DND-41 (cell line): Measurements from ENCODE around the gene SLC30A2.

Source experiments
- ATAC-seq: fragments of 200-7000 bp; cut with Tn5 transposase; 3 replicates; pipeline ENCODE4 v1.9.1; 2021; ENCODE audit warnings: low read depth; ENCODE audit not compliant: insufficient read depth
- DNase-seq: peaks from one replicate; pipeline ENCODE4 v3.0.0-alpha.2; 2020
- H2AFZ ChIP-seq: 2 replicates; pipeline ENCODE4 v1.6.0; 2012; ENCODE audit warnings: low read depth, low read length
- H3K27ac ChIP-seq: 2 replicates; pipeline ENCODE4 v1.5.1; 2012; ENCODE audit warnings: low read length, inconsistent platforms
- H3K27me3 ChIP-seq: fragments of 200-600 bp; sonication (generic); 2 replicates; pipeline ENCODE4 v1.6.0; 2012; ENCODE audit warnings: low read length, mild to moderate bottlenecking, inconsistent platforms; ENCODE audit not compliant: insufficient read depth, poor library complexity
- H3K36me3 ChIP-seq: 2 replicates; pipeline ENCODE4 v1.5.1; 2012; ENCODE audit warnings: low read length, inconsistent platforms; ENCODE audit not compliant: insufficient read depth
- H3K4me1 ChIP-seq: 2 replicates; pipeline ENCODE4 v1.5.1; 2012; ENCODE audit warnings: mild to moderate bottlenecking, low read length; ENCODE audit not compliant: insufficient read depth
- H3K4me2 ChIP-seq: 2 replicates; pipeline ENCODE4 v1.6.0; 2012; ENCODE audit warnings: mild to moderate bottlenecking, moderate library complexity, low read length, inconsistent platforms; ENCODE audit not compliant: insufficient read depth
- H3K4me3 ChIP-seq, 2 experiments: fragments of 200-600 bp in 1 of 2; shearing (Covaris generic) in 1 of 2; 2 replicates each; pipeline ENCODE4 v1.5.1; 2012 to 2016; ENCODE audit warnings: inconsistent platforms in 2 of 2, low read length in 2 of 2, mild to moderate bottlenecking in 2 of 2, low read depth in 1 of 2, moderate library complexity in 1 of 2
- H3K79me2 ChIP-seq: 2 replicates; pipeline ENCODE4 v1.6.0; 2012; ENCODE audit warnings: low read length, inconsistent platforms; ENCODE audit not compliant: insufficient read depth
- H3K9ac ChIP-seq: 2 replicates; pipeline ENCODE4 v1.6.0; 2012; ENCODE audit warnings: low read depth, mild to moderate bottlenecking, inconsistent platforms, low read length, moderate library complexity
- H3K9me3 ChIP-seq: 2 replicates; pipeline ENCODE4 v1.5.1; 2012; ENCODE audit warnings: low read length, moderate library complexity, mild to moderate bottlenecking, inconsistent platforms; ENCODE audit not compliant: insufficient read depth, severe bottlenecking
- H4K20me1 ChIP-seq: 2 replicates; pipeline ENCODE4 v1.6.0; 2012; ENCODE audit warnings: low read length; ENCODE audit not compliant: insufficient read depth
- CTCF ChIP-seq: IDR thresholded peaks from 2 replicates; pipeline ENCODE4 v1.5.1; 2012; ENCODE audit warnings: borderline replicate concordance, low read length, moderate library complexity, mild to moderate bottlenecking; ENCODE audit not compliant: poor library complexity, severe bottlenecking; ENCODE audit errors: extremely low read depth
- EZH2 ChIP-seq: IDR thresholded peaks from 3 replicates; pipeline ENCODE4 v1.6.1; 2012; ENCODE audit warnings: borderline replicate concordance, low read depth, mild to moderate bottlenecking, moderate library complexity, low read length, inconsistent platforms; ENCODE audit not compliant: severe bottlenecking

The SLC30A2 gene

GRCh38 chr1:26015358-26015757, 30.6 kb downstream of the SLC30A2 start:
- H4K20me1 ChIP-seq: no peaks in the 10 kb centered on the region
- no peak for TF ChIP-seq EZH2
- no peak for TF ChIP-seq CTCF
- H3K4me1 ChIP-seq: no peaks in the 10 kb centered on the region
- H3K4me2 ChIP-seq: no peak overlapping the region
- no peaks in the 10 kb centered on the region for H3K9me3 ChIP-seq
- H2AFZ ChIP-seq: no peak overlapping the region
- no peak overlapping the region for H3K27ac ChIP-seq
- no peak for ATAC-seq
- no peaks in the 10 kb centered on the region for H3K36me3 ChIP-seq
- no peak overlapping the region for H3K9ac ChIP-seq
- DNase-seq: no peak
- peaks cover 4% of the 10 kb centered on the region for H3K27me3 ChIP-seq
- no peaks in the 10 kb centered on the region for H3K79me2 ChIP-seq
- no peak overlapping the region for H3K4me3 ChIP-seq

GRCh38 chr1:26014179-26014578, 31.7 kb downstream of the SLC30A2 start:
- no peak overlapping the region for H3K4me2 ChIP-seq
- no peaks in the 10 kb centered on the region for H3K79me2 ChIP-seq
- DNase-seq (no peak), ATAC-seq (no peak)
- no peaks in the 10 kb centered on the region for H3K9me3 ChIP-seq
- TF ChIP-seq EZH2 (no peak), CTCF (no peak)
- no peaks in the 10 kb centered on the region for H3K36me3 ChIP-seq
- H3K27me3 ChIP-seq: peaks cover 4% of the 10 kb centered on the region
- H3K27ac ChIP-seq: no peak overlapping the region
- H3K4me3 ChIP-seq: no peak overlapping the region
- H3K4me1 ChIP-seq: no peaks in the 10 kb centered on the region
- H4K20me1 ChIP-seq: no peaks in the 10 kb centered on the region
- no peak overlapping the region for H2AFZ ChIP-seq
- H3K9ac ChIP-seq: no peak overlapping the region

GRCh38 chr1:26012864-26013263, 33.1 kb downstream of the SLC30A2 start:
- H3K27me3 ChIP-seq: peaks cover 4% of the 10 kb centered on the region
- H4K20me1 ChIP-seq: no peaks in the 10 kb centered on the region
- no peak for TF ChIP-seq CTCF
- no peak for TF ChIP-seq EZH2
- H3K36me3 ChIP-seq: no peaks in the 10 kb centered on the region
- H3K9me3 ChIP-seq: no peaks in the 10 kb centered on the region
- no peaks in the 10 kb centered on the region for H3K79me2 ChIP-seq
- H3K4me3 ChIP-seq: no peak overlapping the region
- no peak for DNase-seq
- no peaks in the 10 kb centered on the region for H3K4me1 ChIP-seq
- no peak overlapping the region for H3K27ac ChIP-seq
- ATAC-seq: no peak
- no peak overlapping the region for H3K9ac ChIP-seq
- H2AFZ ChIP-seq: no peak overlapping the region
- no peak overlapping the region for H3K4me2 ChIP-seq

GRCh38 chr1:26010825-26011224, 35.1 kb downstream of the SLC30A2 start:
- H4K20me1 ChIP-seq: no peaks in the 10 kb centered on the region
- H3K79me2 ChIP-seq: no peaks in the 10 kb centered on the region
- ATAC-seq (no peak), DNase-seq (no peak)
- peaks cover 4% of the 10 kb centered on the region for H3K27me3 ChIP-seq
- H3K27ac ChIP-seq: no peak overlapping the region
- no peak overlapping the region for H3K4me3 ChIP-seq
- H3K4me2 ChIP-seq: no peak overlapping the region
- H3K9ac ChIP-seq: no peak overlapping the region
- H3K36me3 ChIP-seq: no peaks in the 10 kb centered on the region
- H2AFZ ChIP-seq: no peak overlapping the region
- no peaks in the 10 kb centered on the region for H3K4me1 ChIP-seq
- no peak for TF ChIP-seq EZH2
- no peak for TF ChIP-seq CTCF
- H3K9me3 ChIP-seq: no peaks in the 10 kb centered on the region
